Muscle layer of colon (tissue), 2 donors: ENCODE results near the gene PNMA8C.
"Not testable (repeated sequence)": the region's sequence is repeated elsewhere in the genome, so short reads cannot be mapped to it uniquely, and the experiment has no call there.

Experiments
- H3K27ac ChIP-seq: one replicate; pipeline ENCODE4 v1.7.0; 2013; ENCODE audit warnings: low read depth, mild to moderate bottlenecking, low read length, moderate library complexity
- H3K27me3 ChIP-seq, 2 donors: one replicate each; pipeline ENCODE4 v1.7.0; 2013; ENCODE audit warnings: low read length in 2 of 2, mild to moderate bottlenecking in 2 of 2; ENCODE audit not compliant: insufficient read depth in 2 of 2, control insufficient read depth in 1 of 2
- H3K36me3 ChIP-seq: one replicate; pipeline ENCODE4 v1.7.0; 2013; ENCODE audit warnings: mild to moderate bottlenecking, low read length; ENCODE audit not compliant: insufficient read depth
- H3K4me1 ChIP-seq: one replicate; pipeline ENCODE4 v1.7.0; 2013; ENCODE audit warnings: mild to moderate bottlenecking, low read length; ENCODE audit not compliant: insufficient read depth
- H3K4me3 ChIP-seq, 2 donors: one replicate each; pipeline ENCODE4 v1.7.0; 2013; ENCODE audit warnings: low read length in 2 of 2, low read depth in 1 of 2, mild to moderate bottlenecking in 1 of 2, moderate library complexity in 1 of 2
- H3K9ac ChIP-seq: one replicate; pipeline ENCODE4 v1.7.0; 2013; ENCODE audit warnings: low read length
- H3K9me3 ChIP-seq: one replicate; pipeline ENCODE4 v1.7.0; 2013; ENCODE audit warnings: mild to moderate bottlenecking, low read length
- donor health status: abdominal sarcoma.
- donor health status: Adenocarcinoma of cecum.

The PNMA8C gene

GRCh38 chr19:46423188-46423587 is 5.5 kb downstream of the PNMA8C start:
- Histone ChIP-seq H3K27me3 (no peaks in the 10 kb centered on the region), H3K4me1 (peaks cover 4% of the 10 kb centered on the region), H3K9me3 (no peaks in the 10 kb centered on the region), H3K4me3 (no peak overlapping the region), H3K27ac (no peak overlapping the region), H3K36me3 (no peaks in the 10 kb centered on the region), H3K9ac (no peak overlapping the region)

DNA sequence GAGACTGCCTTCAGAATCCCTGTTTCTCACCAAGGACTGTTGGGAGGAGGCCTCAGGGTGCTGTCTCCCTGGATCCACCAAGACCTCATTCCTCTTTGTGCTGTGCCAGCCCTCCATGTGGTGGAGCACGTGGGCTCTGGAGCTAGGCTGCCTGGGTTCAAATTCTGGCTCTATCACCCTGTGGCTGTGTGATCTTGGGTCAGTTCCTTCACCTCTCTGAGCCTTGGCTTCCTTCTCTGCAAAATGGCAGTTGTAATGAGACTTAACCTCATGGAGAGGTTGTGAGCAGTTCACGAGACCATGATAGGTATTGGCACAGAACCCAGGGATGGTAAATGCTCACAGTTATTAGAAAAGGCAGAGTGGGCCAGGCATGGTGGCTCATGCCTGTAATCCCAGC is 6.4 kb downstream of the PNMA8C start:
- H3K36me3 ChIP-seq = no peaks in the 10 kb centered on the region
- no peaks in the 10 kb centered on the region for H3K9me3 ChIP-seq
- H3K4me1 ChIP-seq = peaks cover 4% of the 10 kb centered on the region
- no peaks in the 10 kb centered on the region for H3K27me3 ChIP-seq
- no peak overlapping the region for H3K9ac ChIP-seq
- no peak overlapping the region for H3K4me3 ChIP-seq
- H3K27ac ChIP-seq = no peak overlapping the region

- H3K9ac ChIP-seq = no peak overlapping the region
- H3K4me1 ChIP-seq = peaks cover 7% of the 10 kb centered on the region
- H3K9me3 ChIP-seq = no peaks in the 10 kb centered on the region
- no peaks in the 10 kb centered on the region for H3K36me3 ChIP-seq
- H3K4me3 ChIP-seq = no peak overlapping the region
- H3K27me3 ChIP-seq = peaks cover 0 to 11% of the 10 kb centered on the region in 2 donors
- H3K27ac ChIP-seq = no peak overlapping the region
These were observed 8.7 kb downstream of the PNMA8C start for GRCh38 chr19:46420056-46420455.

GRCh38 chr19:46415804-46416709 is 12.7 kb downstream of the PNMA8C start:
- H3K9ac ChIP-seq, H3K27ac ChIP-seq, H3K9me3 ChIP-seq, H3K36me3 ChIP-seq: not testable (repeated sequence)
- peak overlapping the region; percentile 17 to 41 for H3K4me3 ChIP-seq
- peaks cover 21 to 41% of the 10 kb centered on the region in 2 donors for H3K27me3 ChIP-seq
- H3K4me1 ChIP-seq = peaks cover 16% of the 10 kb centered on the region

DNA sequence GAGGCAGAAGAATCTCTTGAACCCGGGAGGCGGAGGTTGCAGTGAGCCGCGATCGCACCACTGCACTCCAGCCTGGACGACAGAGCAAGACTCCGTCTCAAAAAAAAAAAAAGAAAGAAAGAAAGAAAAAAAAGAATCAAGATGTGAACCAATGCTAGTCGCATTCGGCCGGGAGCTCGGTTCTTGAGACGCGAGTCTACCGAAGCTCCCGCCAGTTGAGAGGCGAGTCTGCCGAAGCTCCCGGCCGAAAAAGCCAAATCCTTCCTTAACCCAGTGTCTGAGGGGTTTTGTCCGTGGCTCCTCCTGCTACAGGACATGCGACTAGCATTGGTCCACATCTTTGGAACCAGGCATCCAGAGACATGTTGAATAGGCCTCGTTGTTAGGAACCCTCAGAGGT is 13.8 kb downstream of the PNMA8C start:
- not testable (repeated sequence) for H3K4me3 ChIP-seq, H3K36me3 ChIP-seq, H3K27ac ChIP-seq, H3K9ac ChIP-seq, H3K9me3 ChIP-seq
- H3K27me3 ChIP-seq = peaks cover 21 to 50% of the 10 kb centered on the region in 2 donors
- H3K4me1 ChIP-seq = peaks cover 17% of the 10 kb centered on the region

DNA sequence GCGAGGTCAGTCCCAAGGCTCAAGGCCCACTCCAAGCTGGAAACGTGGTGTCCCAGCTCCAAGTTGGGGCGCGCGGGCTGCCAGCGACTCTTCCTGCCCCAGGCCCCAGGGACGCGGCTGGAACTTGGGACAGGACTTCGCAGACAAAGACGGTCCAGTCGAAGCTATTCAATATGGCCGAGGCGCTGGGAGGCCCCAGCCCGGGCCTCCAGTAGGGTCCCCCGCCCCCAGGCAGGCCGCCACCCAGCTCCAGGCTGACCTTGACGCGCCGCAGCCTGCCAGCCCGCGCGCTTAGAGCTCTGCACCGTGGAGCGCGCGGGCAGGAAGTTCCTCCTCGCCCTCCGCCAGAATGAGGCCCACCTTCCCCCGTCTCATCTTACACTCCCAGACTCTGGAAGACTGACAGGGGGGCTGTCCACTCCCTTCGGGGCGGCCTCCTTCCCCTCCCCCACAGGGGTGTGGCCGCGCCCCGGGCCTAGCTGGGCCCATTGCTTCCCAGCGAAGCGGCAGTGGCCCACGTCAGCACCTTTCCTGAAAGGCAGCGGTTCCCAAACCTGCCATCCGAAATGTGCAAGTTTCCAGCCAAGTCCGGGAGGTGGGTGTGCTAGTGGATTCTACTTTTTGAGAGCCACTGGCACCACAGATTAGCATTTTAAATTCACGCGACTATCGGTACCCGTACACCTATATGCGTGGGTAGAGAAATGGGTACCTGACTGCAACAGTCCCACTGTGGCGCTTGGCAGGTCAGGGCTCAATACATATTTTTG is 15.3 kb downstream of the PNMA8C start, which contains the start of gene CCDC8:
TSS of gene CCDC8 (minus strand) at position 303 of the 770 bp plus-strand sequence. CDS start 754 bp downstream, outside the sequence.
- Histone ChIP-seq H3K27me3 (peaks cover 21 to 52% of the 10 kb centered on the region in 2 donors), H3K36me3 (no peaks in the 10 kb centered on the region)

GRCh38 chr19:46412650-46413261 is 16.0 kb downstream of the PNMA8C start:
- peak overlapping the region; percentile 34 to 74 for H3K4me3 ChIP-seq
- H3K4me1 ChIP-seq = peaks cover 17% of the 10 kb centered on the region
- H3K36me3 ChIP-seq = no peaks in the 10 kb centered on the region
- peaks cover 21 to 59% of the 10 kb centered on the region in 2 donors for H3K27me3 ChIP-seq
- peak overlapping the region; percentile 39 for H3K27ac ChIP-seq
- H3K9me3 ChIP-seq = no peaks in the 10 kb centered on the region
- H3K9ac ChIP-seq = no peak overlapping the region

More for the DNA sequence above, 15.3 kb downstream of the PNMA8C start, which contains the start of gene CCDC8:
- peaks cover 17% of the 10 kb centered on the region for H3K4me1 ChIP-seq
- H3K4me3 ChIP-seq = peak within 1 kb of the TSS; percentile 34 to 74
- peak within 1 kb of the TSS; percentile 39 for H3K27ac ChIP-seq
- H3K9me3 ChIP-seq = no peaks in the 10 kb centered on the region
- H3K9ac ChIP-seq = no peak within 1 kb of the TSS

GRCh38 chr19:46411925-46412649 is 16.6 kb downstream of the PNMA8C start:
- peaks cover 17% of the 10 kb centered on the region for H3K4me1 ChIP-seq
- H3K4me3 ChIP-seq = peak overlapping the region; percentile 34 to 74
- H3K27ac ChIP-seq = peak overlapping the region; percentile 39
- H3K27me3 ChIP-seq = peaks cover 21 to 64% of the 10 kb centered on the region in 2 donors
- H3K9ac ChIP-seq = no peak overlapping the region
- no peaks in the 10 kb centered on the region for H3K36me3 ChIP-seq
- H3K9me3 ChIP-seq = no peaks in the 10 kb centered on the region

DNA sequence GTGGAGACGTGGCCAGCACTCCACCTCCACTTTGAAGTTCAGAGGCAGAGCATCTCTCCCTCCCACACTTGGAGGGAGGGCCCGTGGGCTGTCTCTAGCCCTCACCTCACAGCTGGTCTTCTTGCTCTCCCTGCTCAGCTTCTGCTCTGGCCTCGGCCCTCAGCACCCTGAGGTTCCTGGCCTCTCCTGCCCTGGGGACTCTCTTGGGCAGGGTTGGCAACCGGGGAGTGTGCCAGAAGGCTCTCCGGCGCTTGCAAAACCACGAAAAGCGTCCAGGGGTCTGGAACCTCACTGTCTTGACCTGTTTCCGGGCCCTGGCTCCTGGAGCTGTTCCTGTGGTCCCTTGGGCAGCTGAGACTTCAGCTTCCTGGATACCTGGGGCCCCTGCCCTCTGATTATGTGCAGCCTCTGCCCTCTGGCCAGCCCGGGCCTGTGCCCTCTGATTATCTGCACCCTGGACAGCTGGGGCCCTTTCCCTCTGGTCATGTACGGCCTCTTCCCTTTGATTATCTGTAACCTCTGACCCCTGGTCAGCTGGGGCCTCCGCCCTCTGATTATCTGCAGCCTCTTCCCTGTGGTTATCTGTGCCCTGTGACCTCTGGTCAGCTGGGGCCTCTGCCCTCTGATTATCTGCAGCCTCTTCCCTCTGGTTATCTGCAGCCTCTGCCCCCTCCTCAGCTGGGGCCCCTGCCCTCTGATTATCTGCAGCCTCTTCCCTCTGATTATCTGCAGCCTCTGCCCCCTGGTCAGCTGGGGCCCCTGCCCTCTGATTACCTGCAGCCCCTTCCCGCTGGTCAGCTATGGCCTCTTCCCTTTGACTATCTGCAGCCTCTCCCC is 17.4 kb downstream of the PNMA8C start:
- no peaks in the 10 kb centered on the region for H3K9me3 ChIP-seq
- no peak overlapping the region for H3K27ac ChIP-seq
- peaks cover 21 to 69% of the 10 kb centered on the region in 2 donors for H3K27me3 ChIP-seq
- H3K4me1 ChIP-seq = peaks cover 14% of the 10 kb centered on the region
- no peak overlapping the region for H3K9ac ChIP-seq
- H3K4me3 ChIP-seq = peak overlapping the region in 1 of 2 donors; percentile 74
- H3K36me3 ChIP-seq = no peaks in the 10 kb centered on the region
